GM12875 (cell line): ENCODE measurements around the gene SYNPR.

ENCODE experiments used
- H3K4me3 ChIP-seq: one replicate; pipeline ENCODE4 v1.5.1; 2011; ENCODE audit warnings: low read depth, low read length, control low read depth
- CTCF ChIP-seq: IDR thresholded peaks from 2 replicates; pipeline ENCODE4 v1.5.1; 2011; ENCODE audit warnings: low read depth, mild to moderate bottlenecking, control low read depth, inconsistent platforms, low read length, moderate library complexity, borderline replicate concordance; ENCODE audit not compliant: insufficient read depth

The SYNPR gene

GRCh38 chr3:63430875-63431274 is 152.8 kb downstream of the SYNPR start:
- no peak overlapping the region for H3K4me3 ChIP-seq
- no peak for TF ChIP-seq CTCF

GRCh38 chr3:63437858-63438257 is 159.8 kb downstream of the SYNPR start:
- H3K4me3 ChIP-seq = no peak overlapping the region
- TF ChIP-seq CTCF = no peak

- TF ChIP-seq CTCF = no peak
- H3K4me3 ChIP-seq = no peak overlapping the region
Observed at GRCh38 chr3:63438826-63439371, 160.8 kb downstream of the SYNPR start.

GRCh38 chr3:63441262-63441661 is 163.2 kb downstream of the SYNPR start:
- no peak overlapping the region for H3K4me3 ChIP-seq
- TF ChIP-seq CTCF = no peak

- TF ChIP-seq CTCF = no peak
Observed at GRCh38 chr3:63442918-63443317, 164.8 kb downstream of the SYNPR start.

GRCh38 chr3:63450023-63450422 is 171.9 kb downstream of the SYNPR start:
- no peak overlapping the region for H3K4me3 ChIP-seq
- no peak for TF ChIP-seq CTCF

More at GRCh38 chr3:63442918-63443317, 164.8 kb downstream of the SYNPR start:
- no peak overlapping the region for H3K4me3 ChIP-seq

- no peak for TF ChIP-seq CTCF
Observed at GRCh38 chr3:63450634-63451363, 172.7 kb downstream of the SYNPR start.

More at GRCh38 chr3:63450634-63451363, 172.7 kb downstream of the SYNPR start:
- H3K4me3 ChIP-seq = no peak overlapping the region
